Measurements from ENCODE around the gene CLDN20.

CLDN20 gene

GRCh38 chr6:155245831-155246230, 18.0 kb upstream of the CLDN20 start:
- DNase-seq: no peak

GRCh38 chr6:155246825-155247224, 17.0 kb upstream of the CLDN20 start:
- DNase-seq: no peak

DNA sequence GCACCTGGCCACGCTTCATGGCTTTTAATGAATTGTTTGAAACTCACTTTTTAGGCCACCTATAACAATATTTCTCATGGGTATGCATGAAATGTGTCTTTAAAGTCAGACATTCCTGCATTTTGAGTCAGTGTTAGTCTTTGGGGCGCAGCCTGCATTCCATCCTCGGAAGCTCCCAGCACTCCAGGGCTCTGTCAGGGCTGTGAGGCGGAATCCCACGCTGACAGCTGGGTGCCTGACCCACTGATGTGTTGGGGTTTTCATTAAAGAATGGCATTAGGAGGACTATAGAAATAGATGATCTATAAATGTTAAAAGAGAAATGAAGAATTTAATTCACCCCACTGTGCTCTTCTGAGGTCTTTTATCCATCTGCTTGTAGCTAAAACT, 16.2 kb upstream of the CLDN20 start:
- no peak for DNase-seq

- DNase-seq: peak; percentile 25
These were observed 15.5 kb upstream of the CLDN20 start for GRCh38 chr6:155248008-155249001.

GRCh38 chr6:155250701-155251381, 13.0 kb upstream of the CLDN20 start:
- DNase-seq: no peak

- no peak for DNase-seq
These were observed 11.2 kb upstream of the CLDN20 start for GRCh38 chr6:155252581-155252980.

- DNase-seq: no peak
These were observed 10.5 kb upstream of the CLDN20 start for GRCh38 chr6:155253337-155253736.

DNA sequence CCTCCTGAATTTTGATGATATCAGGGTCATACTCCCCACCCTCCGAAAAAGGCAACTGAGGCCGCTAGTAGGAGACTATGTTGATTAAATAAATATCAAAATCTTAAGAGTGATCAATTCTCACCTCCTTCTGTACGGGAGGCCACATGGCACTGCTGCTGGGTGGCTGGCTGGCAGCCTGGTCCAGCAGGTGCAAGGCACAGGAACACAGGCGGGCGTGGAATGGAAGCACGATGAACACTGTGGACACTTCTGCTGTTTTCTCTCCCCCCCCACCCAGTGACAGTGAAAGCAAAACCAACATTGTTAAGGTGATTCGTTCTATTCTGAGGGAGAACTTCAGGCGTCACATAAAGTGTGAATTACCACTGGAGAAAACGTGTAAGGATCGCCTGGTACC, 9.7 kb upstream of the CLDN20 start:
- no peak for DNase-seq

DNA sequence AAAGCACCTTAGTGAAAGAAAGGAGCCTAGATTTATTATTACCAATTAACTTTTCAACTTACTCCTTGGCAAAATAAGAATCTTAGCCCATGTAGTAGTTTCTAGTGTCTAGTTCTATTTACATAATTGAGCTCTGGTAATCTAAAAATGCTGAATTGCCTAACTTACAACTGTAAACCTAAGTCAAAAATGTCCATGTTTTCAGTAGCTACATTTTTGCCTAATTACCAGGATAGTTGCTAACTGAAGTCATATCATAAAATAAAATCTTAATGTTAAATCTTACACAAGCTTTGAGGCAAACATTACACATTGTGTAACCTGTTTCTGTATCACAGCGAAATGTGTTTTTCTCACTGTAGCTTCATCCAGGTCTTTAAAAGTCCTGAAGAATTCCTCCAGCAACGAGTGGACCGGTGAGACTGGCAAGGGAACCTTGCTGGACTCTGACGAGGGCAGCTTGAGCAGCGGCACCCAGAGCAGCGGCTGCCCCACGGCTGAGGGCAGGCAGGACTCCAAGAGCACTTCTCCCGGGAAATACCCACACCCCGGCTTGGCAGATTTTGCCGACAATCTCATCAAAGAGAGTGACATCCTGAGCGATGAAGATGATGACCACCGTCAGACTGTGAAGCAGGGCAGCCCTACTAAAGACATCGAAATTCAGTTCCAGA, 7.6 kb upstream of the CLDN20 start:
- no peak for DNase-seq

DNA sequence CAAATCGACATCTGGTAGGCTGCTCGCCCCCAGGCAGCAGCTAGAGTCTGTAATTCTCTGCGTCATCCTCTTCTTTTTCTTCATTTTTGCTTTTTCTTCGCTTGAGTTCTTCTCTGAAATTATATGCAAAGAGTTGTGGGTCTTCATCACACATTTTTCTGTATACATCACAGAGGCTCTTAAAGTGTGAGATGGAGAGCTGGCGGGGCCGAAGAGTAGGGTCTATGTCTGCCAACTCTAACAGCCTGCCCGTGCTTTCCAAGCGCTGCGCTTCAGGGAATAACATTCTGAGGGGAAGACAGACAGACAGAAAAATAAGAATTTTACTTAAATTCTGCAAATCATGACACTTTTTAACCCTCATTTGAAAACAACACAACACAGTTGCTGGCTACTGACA, 6.0 kb upstream of the CLDN20 start:
- no peak for DNase-seq

GRCh38 chr6:155259204-155259603, 4.6 kb upstream of the CLDN20 start:
- DNase-seq: no peak

DNA sequence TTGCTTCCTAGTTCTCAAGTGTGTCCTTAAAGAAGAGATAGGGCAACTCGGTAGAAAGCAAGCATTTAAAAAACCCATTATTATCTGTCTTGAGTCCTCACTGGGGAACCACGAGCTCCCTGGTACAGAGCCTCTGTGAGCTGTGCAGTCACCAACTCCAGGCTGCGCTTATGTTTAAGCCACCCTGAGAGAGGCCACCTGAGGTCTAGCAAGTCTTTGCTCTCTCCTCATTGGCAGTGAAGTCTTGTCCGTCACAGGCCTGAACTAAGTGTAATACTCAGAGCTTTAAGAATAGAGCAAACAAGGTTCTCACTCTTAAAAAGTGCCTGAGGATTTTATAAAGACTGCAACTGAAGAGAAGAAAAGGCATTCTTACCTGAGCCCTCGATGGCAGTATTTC, 3.9 kb upstream of the CLDN20 start:
- no peak for DNase-seq

DNA sequence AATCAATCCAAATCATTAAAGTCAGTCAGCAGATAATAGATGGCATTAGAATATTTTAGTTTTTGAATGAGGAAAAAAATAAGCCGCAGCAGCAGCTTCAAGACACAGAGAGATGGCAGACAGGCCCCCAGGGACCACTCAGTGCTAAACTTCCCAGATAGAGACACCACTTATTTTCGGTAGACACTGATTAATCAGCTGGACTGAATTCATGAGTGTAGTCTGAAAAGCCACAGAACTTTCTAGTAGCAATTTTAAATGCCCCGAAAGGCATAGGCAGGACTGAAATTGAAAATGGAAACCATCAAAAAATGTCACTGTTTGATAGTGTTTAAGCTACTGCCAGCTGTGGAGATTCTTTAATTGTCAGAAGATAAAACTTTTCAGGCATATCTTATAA, 3.1 kb upstream of the CLDN20 start:
- DNase-seq: no peak

GRCh38 chr6:155261111-155261900, 2.5 kb upstream of the CLDN20 start:
- DNase-seq: no peak

DNA sequence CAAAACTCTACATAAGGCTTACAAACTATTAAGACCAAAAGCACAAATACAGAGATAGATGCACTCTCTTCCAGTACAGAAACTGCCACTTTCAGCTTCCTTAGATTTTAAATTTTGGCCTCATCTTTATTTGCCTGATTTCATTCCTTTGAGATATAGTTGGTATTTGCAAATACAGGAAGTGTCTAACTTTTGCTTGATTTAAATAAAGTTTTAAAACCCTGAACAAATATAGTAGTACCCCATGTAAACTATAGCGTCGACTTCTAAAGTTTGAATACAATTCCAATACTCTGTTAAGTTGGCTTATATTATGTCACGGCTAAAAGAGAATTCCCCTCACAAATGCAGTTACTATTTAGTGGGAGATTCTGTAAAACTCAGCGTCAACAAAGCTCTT, 1.2 kb upstream of the CLDN20 start:
- DNase-seq: no peak

GRCh38 chr6:155264693-155265320, 994 bp downstream of the CLDN20 start:
- no peak for DNase-seq

GRCh38 chr6:155265843-155266535, 2.2 kb downstream of the CLDN20 start:
- DNase-seq: no peak

DNA sequence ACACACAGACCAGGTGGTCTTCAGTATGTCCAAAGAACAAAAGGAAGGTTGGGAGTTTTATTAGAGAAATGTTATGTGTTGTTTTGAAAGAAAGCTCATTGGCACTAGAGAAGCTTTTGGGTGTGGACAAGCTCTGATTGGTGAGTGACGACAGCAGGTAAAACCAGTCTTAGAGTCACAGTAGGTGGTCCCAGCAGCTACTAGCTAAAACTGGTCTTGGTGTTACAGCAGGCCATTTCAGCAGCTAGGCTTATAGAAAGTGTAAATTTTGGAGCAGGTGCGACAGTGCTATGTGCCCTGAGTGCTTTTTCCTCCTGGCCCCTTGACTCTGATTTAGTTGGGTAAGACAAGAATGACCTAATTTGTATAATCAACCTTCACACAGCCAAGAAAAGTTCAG, 3.6 kb downstream of the CLDN20 start:
- no peak for DNase-seq

DNA sequence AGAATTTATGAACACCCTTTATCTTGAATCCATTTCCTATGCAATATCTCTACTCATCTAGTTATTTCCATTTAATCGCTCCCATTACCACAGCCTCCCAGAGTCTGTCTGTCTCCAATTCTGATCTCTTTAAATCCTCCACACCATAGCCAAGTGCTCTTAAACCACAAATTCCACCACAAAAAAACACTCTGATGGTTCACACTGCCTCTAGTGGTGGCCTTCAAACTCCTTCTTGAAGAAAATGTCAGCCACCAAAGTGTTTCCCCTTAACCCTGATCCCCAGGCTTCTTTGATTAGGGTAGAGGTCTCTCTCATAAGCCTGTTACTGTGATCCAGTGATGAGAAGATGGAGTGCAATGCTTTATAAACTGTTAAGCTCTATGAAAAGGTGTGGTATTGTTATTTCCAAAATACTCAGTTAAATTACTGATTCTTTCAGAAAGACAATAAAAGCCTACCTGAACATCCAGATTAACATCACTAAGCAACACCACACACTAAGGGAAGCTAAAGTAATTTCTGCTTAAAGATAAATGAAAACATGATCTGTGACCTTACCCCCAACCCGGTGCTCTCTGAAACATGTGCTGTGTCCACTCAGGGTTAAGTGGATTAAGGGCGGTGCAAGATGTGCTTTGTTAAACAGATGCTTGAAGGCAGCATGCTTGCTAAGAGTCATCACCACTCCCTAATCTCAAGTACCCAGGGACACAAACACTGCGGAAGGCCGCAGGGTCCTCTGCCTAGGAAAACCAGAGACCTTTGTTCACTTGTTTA, 4.5 kb downstream of the CLDN20 start:
- peak; percentile 42 for DNase-seq

DNA sequence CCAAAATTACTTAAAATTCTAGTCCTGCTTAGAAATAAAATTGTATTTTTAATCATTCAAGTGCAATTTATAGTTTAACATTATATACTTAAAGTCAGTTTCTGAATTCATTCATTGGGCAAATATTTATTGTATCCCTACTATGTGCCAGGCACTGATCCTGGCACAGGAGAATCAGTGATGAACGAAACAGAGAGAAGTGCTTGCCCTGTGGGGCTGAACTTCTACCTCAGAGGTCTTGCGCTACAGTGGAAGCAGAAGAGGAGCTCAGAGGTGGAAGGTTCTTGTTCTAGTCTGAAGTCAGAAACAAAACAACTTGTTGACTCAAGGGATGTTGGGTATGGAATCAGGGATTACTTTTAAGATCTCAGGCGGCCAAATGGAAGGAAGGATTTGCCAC, 6.0 kb downstream of the CLDN20 start:
- DNase-seq: no peak

GRCh38 chr6:155270561-155271091, 6.8 kb downstream of the CLDN20 start:
- no peak for DNase-seq

Measured in CD4-positive, alpha-beta T cell treated with Interleukin-10 for 1 hour (primary cell).